Activated CD8-positive, alpha-beta memory T cell treated with anti-CD3 and anti-CD28 coated beads, Interleukin-2, amount 50 U/mL, for 24 hours (primary cell): ENCODE results near the gene STK11IP.
A peak's percentile ranks its signal among the peaks of the same experiment; 100 is the strongest.

Experiments used
- DNase-seq: peaks from one replicate; pipeline ENCODE4 v3.0.0-alpha.2; 2020; ENCODE audit errors: extremely low read depth

The STK11IP gene

GRCh38 chr2:219597552-219598307, at the start of gene STK11IP:
Gene STK11IP (plus strand): TSS chr2:219597857. CDS start chr2:219598120, 263 bp downstream.
- DNase-seq, result peak; percentile 87

GRCh38 chr2:219548990-219549389, 48.7 kb upstream of the STK11IP start:
- no peak for DNase-seq

- DNase-seq, result no peak
Measured at GRCh38 chr2:219549619-219550018, 48.0 kb upstream of the STK11IP start.

- DNase-seq, result no peak
Measured at GRCh38 chr2:219551441-219552381, 45.9 kb upstream of the STK11IP start.

GRCh38 chr2:219552382-219553167, 45.1 kb upstream of the STK11IP start:
- DNase-seq, result peak; percentile 34

- no peak for DNase-seq
Measured at GRCh38 chr2:219553168-219553417, 44.6 kb upstream of the STK11IP start.

- no peak for DNase-seq
Measured at GRCh38 chr2:219553463-219553963, 44.1 kb upstream of the STK11IP start.

GRCh38 chr2:219554350-219554749, 43.3 kb upstream of the STK11IP start:
- DNase-seq, result no peak

GRCh38 chr2:219555956-219556355, 41.7 kb upstream of the STK11IP start:
- DNase-seq, result no peak

- no peak for DNase-seq
Measured at GRCh38 chr2:219556413-219556812, 41.2 kb upstream of the STK11IP start.

- DNase-seq, result no peak
Measured at GRCh38 chr2:219557320-219557719, 40.3 kb upstream of the STK11IP start.

- DNase-seq, result no peak
Measured at GRCh38 chr2:219557791-219558785, 39.6 kb upstream of the STK11IP start.

GRCh38 chr2:219559156-219559915, 38.3 kb upstream of the STK11IP start:
- no peak for DNase-seq

GRCh38 chr2:219560037-219560892, 37.4 kb upstream of the STK11IP start:
- DNase-seq, result no peak

- DNase-seq, result no peak
Measured at GRCh38 chr2:219560893-219561178, 36.8 kb upstream of the STK11IP start.

GRCh38 chr2:219561179-219562048, 36.2 kb upstream of the STK11IP start:
- no peak for DNase-seq

- no peak for DNase-seq
Measured at GRCh38 chr2:219562049-219563020, 35.3 kb upstream of the STK11IP start.
